Lower leg skin (tissue), 3 donors: ENCODE measurements around the gene USP38.

Experiments
- CTCF ChIP-seq, 3 donors: fragments of 450-650 bp; IDR thresholded peaks; one replicate each; pipeline ENCODE4 v1.5.1; 2016; ENCODE audit warnings: antibody characterized with exemption in 3 of 3, mild to moderate bottlenecking in 3 of 3, moderate library complexity in 2 of 3
- POLR2A ChIP-seq, 2 donors: fragments of 450-650 bp; IDR thresholded peaks; one replicate each; pipeline ENCODE4 v1.6.1; 2016 to 2017; ENCODE audit warnings: antibody characterized with exemption in 2 of 2, mild to moderate bottlenecking in 1 of 2, moderate library complexity in 1 of 2

GRCh38 chr4:143184217-143184502 lies 557 bp upstream of the USP38 start:
- TF ChIP-seq CTCF (IDR thresholded peaks at IDR 0.05), result no peak
- no peak for TF ChIP-seq POLR2A (IDR thresholded peaks at IDR 0.05)
